NT2/D1 (cell line): Measurements from ENCODE around the gene SP100.

Experiments
- SUZ12 ChIP-seq: IDR thresholded peaks from 2 replicates; pipeline ENCODE4 v1.6.1; 2011; ENCODE audit not compliant: insufficient read length, insufficient read depth; ENCODE audit errors: extremely low read depth
- YY1 ChIP-seq: IDR thresholded peaks from 2 replicates; pipeline ENCODE4 v1.6.1; 2011; ENCODE audit not compliant: insufficient read length, insufficient read depth
- ZNF274 ChIP-seq: IDR thresholded peaks from 2 replicates; pipeline ENCODE4 v1.6.1; 2011; ENCODE audit warnings: mild to moderate bottlenecking, low read depth, low read length

DNA sequence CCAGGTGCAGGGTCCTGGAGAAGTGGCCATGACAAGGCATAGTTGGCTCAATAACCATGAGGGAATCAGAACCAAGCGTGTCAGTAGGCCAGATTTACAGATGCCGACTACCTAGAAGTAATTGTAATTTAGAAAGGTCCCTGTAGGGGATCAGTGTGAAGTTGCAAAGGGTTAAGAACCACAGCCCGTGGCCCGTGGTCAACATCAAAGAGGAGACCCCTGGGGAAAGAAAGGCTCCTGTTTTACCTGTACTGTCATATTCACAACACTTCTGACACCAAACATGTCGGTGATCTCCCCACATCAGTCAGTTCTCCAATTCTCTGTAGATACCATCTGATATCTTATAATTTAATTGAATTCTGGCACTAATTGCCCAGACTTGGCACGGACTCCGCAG is 31.0 kb downstream of the SP100 start:
- TF ChIP-seq ZNF274 = no peak
- no peak for TF ChIP-seq YY1
- no peak for TF ChIP-seq SUZ12
